ENCODE results near the gene LIN28A.

LIN28A gene

DNA sequence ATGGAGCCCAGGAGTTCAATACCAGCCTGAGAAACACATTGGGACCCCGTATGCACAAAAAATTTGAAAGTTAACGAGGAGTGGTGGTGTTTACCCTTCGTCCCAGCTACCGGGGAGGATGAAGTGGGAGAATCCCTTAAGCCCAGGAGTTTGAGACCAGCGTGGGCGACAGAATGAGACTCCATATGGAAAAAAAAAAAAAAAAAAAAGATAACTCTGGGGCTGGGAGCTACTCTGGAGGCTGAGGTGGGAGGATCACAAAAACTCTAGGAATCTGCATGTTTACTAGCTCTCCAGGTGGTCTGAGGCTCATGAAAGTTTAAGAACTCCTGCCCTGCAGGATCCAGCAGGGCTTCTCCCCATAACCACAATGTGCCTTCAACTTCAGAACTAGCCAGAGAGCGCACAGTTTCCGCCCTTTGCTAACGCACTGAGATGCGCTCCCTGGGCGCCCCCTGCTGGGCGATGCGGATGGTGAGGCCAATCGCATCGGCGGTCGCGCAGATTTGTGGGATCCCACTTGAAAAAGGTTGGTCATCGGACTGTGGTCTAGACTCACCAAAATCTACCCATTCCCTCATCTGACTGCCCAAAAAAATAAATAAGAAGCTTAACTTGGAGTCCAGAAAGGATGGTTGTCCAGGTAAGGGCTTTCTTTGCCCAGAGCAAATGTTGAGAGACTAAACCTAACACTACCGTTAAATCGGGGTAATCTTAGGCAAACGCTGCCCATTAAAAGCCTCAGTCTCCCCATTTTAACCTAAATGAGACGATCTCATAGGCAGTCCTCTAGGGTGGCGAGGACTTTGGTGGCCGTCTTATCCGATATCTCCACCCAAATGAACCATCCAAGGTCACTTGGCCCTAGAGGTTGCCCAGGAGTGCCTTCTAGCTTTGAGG is 46.8 kb upstream of the LIN28A start:
- Histone ChIP-seq H3F3A (ENCODE audit: insufficient read depth, low read length) (no peaks in the 10 kb centered on the region), H3K27ac (ENCODE audit: low read length) (no peak overlapping the region), H3K4me1 (ENCODE audit: low read length) (no peaks in the 10 kb centered on the region), H4K20me1 (ENCODE audit: insufficient read depth, low read length) (no peaks in the 10 kb centered on the region), H2AFZ (ENCODE audit: low read length) (peak overlapping the region; percentile 49; the same call in 1 of the 2 replicates), H3K9ac (ENCODE audit: low read length) (no peak overlapping the region), H3K27me3 (replicated peaks; ENCODE audit: insufficient read depth, low read length) (peaks cover 45% of the 10 kb centered on the region), H3K36me3 (replicated peaks; ENCODE audit: insufficient read depth, low read length) (no peaks in the 10 kb centered on the region), H3K4me2 (ENCODE audit: low read depth, low read length) (peak overlapping the region; percentile 33; the same call in 1 of the 2 replicates), H3K79me2 (ENCODE audit: low read length) (no peaks in the 10 kb centered on the region), H3K9me2 (replicated peaks; ENCODE audit: insufficient read depth, low read length) (no peaks in the 10 kb centered on the region), H3K4me3 (ENCODE audit: low read length) (no peak overlapping the region), H3K9me3 (replicated peaks; ENCODE audit: insufficient read depth, low read length) (no peaks in the 10 kb centered on the region)
- peak; percentile 78 for DNase-seq
- TF ChIP-seq, protein P1, sequence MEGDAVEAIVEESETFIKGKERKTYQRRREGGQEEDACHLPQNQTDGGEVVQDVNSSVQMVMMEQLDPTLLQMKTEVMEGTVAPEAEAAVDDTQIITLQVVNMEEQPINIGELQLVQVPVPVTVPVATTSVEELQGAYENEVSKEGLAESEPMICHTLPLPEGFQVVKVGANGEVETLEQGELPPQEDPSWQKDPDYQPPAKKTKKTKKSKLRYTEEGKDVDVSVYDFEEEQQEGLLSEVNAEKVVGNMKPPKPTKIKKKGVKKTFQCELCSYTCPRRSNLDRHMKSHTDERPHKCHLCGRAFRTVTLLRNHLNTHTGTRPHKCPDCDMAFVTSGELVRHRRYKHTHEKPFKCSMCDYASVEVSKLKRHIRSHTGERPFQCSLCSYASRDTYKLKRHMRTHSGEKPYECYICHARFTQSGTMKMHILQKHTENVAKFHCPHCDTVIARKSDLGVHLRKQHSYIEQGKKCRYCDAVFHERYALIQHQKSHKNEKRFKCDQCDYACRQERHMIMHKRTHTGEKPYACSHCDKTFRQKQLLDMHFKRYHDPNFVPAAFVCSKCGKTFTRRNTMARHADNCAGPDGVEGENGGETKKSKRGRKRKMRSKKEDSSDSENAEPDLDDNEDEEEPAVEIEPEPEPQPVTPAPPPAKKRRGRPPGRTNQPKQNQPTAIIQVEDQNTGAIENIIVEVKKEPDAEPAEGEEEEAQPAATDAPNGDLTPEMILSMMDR (IDR thresholded peaks at IDR 0.05; ENCODE audit: low read length), result peak; percentile 98
- no peak for TF ChIP-seq EZH2phosphoT487 (IDR thresholded peaks at IDR 0.05; ENCODE audit: low read length)

DNA sequence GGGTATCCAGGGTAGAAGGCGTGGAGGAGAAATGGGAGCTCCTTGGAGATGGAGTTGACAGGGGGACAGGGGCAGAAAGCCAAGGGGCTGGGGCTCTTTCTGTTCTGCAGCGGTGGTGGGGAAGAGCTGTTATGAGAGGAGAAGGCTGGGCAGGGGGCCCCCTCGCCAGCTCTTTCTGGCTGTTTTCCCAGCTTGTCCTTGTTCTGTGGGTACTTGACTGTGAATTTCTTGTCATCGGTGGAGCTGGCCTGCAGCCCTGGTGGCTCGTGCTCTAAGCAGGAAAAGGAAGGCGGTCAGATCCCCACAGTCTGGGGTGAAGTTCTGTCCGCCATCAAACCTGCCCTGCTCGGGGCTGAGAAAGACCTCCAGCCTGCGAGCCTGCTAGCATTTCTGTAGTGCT is 45.7 kb upstream of the LIN28A start:
- Histone ChIP-seq H3F3A (ENCODE audit: insufficient read depth, low read length) (no peaks in the 10 kb centered on the region), H3K9me3 (replicated peaks; ENCODE audit: insufficient read depth, low read length) (no peaks in the 10 kb centered on the region), H3K27ac (ENCODE audit: low read length) (no peak overlapping the region), H4K20me1 (ENCODE audit: insufficient read depth, low read length) (no peaks in the 10 kb centered on the region), H3K4me1 (ENCODE audit: low read length) (no peaks in the 10 kb centered on the region), H3K9ac (ENCODE audit: low read length) (no peak overlapping the region), H3K79me2 (ENCODE audit: low read length) (no peaks in the 10 kb centered on the region), H3K9me2 (replicated peaks; ENCODE audit: insufficient read depth, low read length) (no peaks in the 10 kb centered on the region), H3K27me3 (replicated peaks; ENCODE audit: insufficient read depth, low read length) (peaks cover 43% of the 10 kb centered on the region), H3K4me3 (ENCODE audit: low read length) (no peak overlapping the region), H3K36me3 (replicated peaks; ENCODE audit: insufficient read depth, low read length) (no peaks in the 10 kb centered on the region), H2AFZ (ENCODE audit: low read length) (no peak overlapping the region), H3K4me2 (ENCODE audit: low read depth, low read length) (no peak overlapping the region)
- no peak for DNase-seq
- no peak for TF ChIP-seq EZH2phosphoT487 (IDR thresholded peaks at IDR 0.05; ENCODE audit: low read length)

DNA sequence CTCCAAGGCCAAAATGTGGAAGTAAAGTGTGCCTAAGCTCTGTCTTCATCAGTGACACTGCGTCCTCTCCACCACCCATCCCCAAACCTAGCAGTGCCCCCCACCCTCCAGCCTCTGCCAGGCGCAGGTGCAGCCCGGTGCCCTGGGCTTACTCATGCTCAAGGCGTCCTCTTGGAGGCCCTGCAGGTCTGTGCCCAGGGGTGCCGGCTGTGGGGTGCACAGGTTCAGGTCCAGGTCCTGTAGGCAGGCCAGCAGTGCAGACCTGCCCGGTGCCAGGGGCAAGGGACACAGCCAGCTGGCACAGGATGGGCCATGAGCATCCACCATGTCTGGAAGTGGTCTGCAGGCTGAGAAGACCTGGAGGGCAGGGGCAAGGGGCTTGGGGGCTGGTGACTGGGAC is 43.2 kb upstream of the LIN28A start:
- no peak overlapping the region for H3K27ac ChIP-seq (ENCODE audit: low read length)
- TF ChIP-seq EZH2phosphoT487 (IDR thresholded peaks at IDR 0.05; ENCODE audit: low read length) (no peak), EZH2 (optimal IDR thresholded peaks at IDR 0.05; ENCODE audit: low read depth, low read length) (no peak)
- TF ChIP-seq, protein P1 (IDR thresholded peaks at IDR 0.05; ENCODE audit: low read length), result no peak
- H4K20me1 ChIP-seq (ENCODE audit: insufficient read depth, low read length), result no peaks in the 10 kb centered on the region

DNA sequence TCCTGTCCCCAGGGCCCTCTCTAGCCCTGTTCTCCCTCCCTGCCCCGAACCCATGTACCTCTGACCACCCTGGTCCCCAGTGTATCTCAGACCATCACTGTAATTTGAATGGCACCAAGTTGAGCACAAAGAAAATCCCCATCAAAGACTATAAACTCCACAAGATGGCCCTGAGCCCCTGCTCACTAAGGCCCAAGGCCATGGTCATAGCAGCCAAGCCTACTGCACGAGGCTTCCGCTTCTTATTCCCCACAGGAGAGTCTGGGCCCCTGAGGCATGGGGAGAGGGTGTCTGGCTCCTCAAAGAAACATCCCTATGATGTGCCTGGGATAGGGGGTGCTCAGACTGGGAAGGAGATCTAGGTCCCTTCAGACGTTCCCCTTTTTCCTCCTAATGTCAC is 42.6 kb upstream of the LIN28A start:
- no peaks in the 10 kb centered on the region for H3K9me3 ChIP-seq (replicated peaks; ENCODE audit: insufficient read depth, low read length)
- peaks cover 28% of the 10 kb centered on the region for H3K27me3 ChIP-seq (replicated peaks; ENCODE audit: insufficient read depth, low read length)
- H3K27ac ChIP-seq (ENCODE audit: low read length), result no peak overlapping the region
- no peaks in the 10 kb centered on the region for H3K9me2 ChIP-seq (replicated peaks; ENCODE audit: insufficient read depth, low read length)
- H3K4me3 ChIP-seq (ENCODE audit: low read length), result no peak overlapping the region
- no peaks in the 10 kb centered on the region for H3K4me1 ChIP-seq (ENCODE audit: low read length)
- H3F3A ChIP-seq (ENCODE audit: insufficient read depth, low read length), result no peaks in the 10 kb centered on the region
- H3K36me3 ChIP-seq (replicated peaks; ENCODE audit: insufficient read depth, low read length), result no peaks in the 10 kb centered on the region
- no peaks in the 10 kb centered on the region for H3K79me2 ChIP-seq (ENCODE audit: low read length)
- TF ChIP-seq EZH2phosphoT487 (IDR thresholded peaks at IDR 0.05; ENCODE audit: low read length) (no peak), EZH2 (optimal IDR thresholded peaks at IDR 0.05; ENCODE audit: low read depth, low read length) (no peak)
- TF ChIP-seq, protein P1 (IDR thresholded peaks at IDR 0.05; ENCODE audit: low read length), result no peak
- H3K9ac ChIP-seq (ENCODE audit: low read length), result no peak overlapping the region
- no peak for DNase-seq
- H3K4me2 ChIP-seq (ENCODE audit: low read depth, low read length), result no peak overlapping the region
- H2AFZ ChIP-seq (ENCODE audit: low read length), result no peak overlapping the region
- H4K20me1 ChIP-seq (ENCODE audit: insufficient read depth, low read length), result no peaks in the 10 kb centered on the region

More for the DNA sequence above, 43.2 kb upstream of the LIN28A start:
- Histone ChIP-seq H3F3A (ENCODE audit: insufficient read depth, low read length) (no peaks in the 10 kb centered on the region), H3K9me2 (replicated peaks; ENCODE audit: insufficient read depth, low read length) (no peaks in the 10 kb centered on the region), H3K4me1 (ENCODE audit: low read length) (no peaks in the 10 kb centered on the region), H2AFZ (ENCODE audit: low read length) (no peak overlapping the region), H3K9ac (ENCODE audit: low read length) (no peak overlapping the region), H3K27me3 (replicated peaks; ENCODE audit: insufficient read depth, low read length) (peaks cover 28% of the 10 kb centered on the region), H3K9me3 (replicated peaks; ENCODE audit: insufficient read depth, low read length) (no peaks in the 10 kb centered on the region), H3K36me3 (replicated peaks; ENCODE audit: insufficient read depth, low read length) (no peaks in the 10 kb centered on the region), H3K4me2 (ENCODE audit: low read depth, low read length) (no peak overlapping the region), H3K79me2 (ENCODE audit: low read length) (no peaks in the 10 kb centered on the region), H3K4me3 (ENCODE audit: low read length) (no peak overlapping the region)
- no peak for DNase-seq

All from MM.1S (cell line).